Stimulated activated CD4-positive, alpha-beta T cell treated with anti-CD3 and anti-CD28 coated beads, Interleukin-12 subunit alpha, Interleukin-12 subunit beta, amount 100 ng/mL, for 24 hours (primary cell): ENCODE measurements around the gene TOR4A.
"Not testable (repeated sequence)": the region's sequence is repeated elsewhere in the genome, so short reads cannot be mapped to it uniquely, and the experiment has no call there.

ENCODE experiments used
- DNase-seq, 2 experiments: peaks; one replicate each; pipeline ENCODE4 v3.0.0-alpha.2; 2020; ENCODE audit warnings: low read depth in 2 of 2

The TOR4A gene

DNA sequence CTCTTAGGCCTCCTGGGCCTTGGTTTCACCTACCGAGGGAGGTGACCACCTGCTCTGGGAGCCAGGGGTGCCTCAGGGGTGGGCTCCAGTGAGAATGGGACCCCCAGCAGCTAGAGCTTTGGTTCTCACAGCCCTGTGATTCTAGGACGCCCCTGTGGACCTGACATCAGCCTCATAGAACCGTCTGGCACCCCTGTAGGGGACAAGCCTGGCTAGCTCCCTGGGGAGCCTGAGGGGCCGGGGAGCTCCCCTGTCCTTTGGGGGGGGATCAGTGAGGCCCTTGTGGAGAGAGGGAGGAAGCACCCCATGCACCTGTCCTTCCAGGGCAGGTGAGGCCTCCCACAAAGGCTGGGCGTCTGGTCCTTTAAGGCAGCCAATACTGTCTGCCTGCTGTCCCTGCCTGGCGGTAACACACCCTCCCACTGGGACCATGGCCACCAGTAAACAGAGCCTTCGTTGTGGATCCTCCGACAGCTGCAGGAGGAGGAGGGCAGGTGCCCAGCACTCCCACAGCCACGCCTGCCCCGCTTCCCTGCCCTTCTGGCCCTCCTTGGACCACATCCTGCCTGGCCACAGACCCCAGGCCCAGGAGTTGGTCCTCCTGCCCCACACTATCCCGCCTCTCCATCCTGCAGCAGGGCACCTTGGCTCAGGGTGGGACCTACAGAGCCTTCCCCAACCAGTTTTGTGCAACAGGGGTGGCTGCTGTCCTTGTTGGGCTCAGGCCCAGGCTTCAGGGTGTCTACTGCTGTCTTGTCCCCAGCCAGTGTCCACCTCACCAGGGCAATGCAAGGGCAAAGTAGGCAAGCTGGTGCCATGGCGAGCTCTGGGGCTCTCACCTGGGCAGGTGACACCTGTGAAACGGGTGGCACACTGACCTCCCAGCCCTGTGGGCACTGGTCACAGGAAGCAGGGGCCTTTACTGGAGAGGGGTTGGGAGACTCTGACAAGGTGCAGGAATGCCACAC, 39.5 kb upstream of the TOR4A start:
- no peak for DNase-seq

DNA sequence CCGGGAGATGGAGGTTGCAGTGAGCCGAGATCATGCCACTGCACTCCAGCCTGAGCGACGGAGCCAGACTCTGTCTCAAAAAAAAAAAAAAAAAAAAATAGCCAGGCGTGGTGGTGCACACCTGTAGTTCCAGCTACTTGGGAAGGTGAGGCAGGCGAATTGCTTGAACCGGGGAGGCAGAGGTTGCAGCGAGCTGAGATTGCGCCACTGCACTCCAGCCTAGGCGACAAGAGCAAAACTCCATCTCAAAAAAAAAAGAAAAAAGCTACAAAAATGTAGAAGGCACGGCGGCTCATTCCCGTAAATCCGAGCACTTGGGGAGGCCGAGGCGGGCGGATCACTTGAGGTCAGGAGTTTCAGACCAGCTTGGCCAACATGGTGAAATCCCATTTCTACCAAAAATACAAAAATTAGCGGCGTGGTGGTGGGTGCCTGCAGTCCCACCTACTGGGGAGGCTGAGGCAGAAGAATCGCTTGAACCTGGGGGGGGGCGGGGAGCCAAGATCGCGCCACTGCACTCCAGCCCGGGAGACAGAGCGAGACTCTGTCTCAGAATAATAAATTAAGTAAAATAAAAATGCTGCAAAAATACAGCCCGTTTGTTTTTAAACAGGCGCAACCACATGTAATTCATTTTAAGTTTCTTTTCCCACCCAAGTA, 37.9 kb upstream of the TOR4A start:
- not testable (repeated sequence) for DNase-seq

DNA sequence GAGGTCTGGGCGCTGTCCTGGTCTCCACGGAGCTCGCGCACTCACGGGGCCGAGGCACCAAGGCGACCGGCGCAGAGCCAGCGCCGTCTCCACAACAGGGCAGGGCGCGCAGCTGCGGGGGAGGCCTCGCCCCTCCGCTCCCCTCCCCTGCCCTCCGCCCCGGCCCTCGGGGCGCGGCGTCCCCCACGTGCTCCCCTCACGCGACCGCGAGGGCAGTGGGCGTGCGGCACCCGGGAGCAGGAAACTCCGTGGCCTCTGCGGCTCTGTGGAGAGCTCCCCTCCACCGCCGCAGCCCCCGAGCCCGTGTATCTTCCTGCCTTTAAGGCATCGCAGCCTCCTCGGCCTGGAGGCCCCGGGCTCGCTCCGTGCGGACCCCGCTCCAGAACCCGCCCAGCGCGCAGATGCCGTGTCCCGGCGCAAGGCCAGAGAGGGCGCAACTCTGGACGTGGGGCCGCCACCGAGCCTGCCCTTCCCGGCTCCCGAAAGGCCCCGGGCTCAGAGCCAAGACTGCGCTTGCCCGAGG, 37.1 kb upstream of the TOR4A start:
- DNase-seq = peak in 1 of 2 experiments; percentile 58

DNA sequence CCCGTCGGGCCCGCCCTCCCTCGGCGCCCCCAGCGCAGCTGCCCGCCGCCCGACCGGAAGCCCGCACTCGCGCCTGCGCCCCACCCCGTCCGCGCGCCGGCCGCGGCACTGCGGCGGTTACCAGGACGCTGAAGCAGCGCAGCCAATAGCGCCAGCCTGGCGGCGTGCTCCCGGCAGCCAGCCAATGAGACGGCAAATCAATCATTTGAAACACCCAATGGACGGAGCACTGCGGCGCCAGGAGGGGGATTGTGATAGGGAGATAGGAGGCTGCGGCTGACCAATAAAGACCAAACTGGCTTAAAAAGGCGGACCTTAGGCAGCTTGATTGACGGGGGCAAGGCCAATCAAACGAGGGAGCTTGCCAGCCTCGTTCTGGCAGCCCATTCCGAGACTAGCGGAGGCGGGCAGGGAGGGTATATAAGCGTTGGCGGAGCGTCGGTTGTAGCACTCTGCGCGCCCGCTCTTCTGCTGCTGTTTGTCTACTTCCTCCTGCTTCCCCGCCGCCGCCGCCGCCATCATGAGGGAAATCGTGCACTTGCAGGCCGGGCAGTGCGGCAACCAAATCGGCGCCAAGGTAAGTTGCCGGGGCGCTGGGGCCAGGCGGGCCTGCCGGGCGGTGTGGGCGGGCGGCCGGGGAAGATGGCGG, 36.6 kb upstream of the TOR4A start, which contains the start of gene TUBB4B:
Gene TUBB4B (plus strand): TSS at position 447 of the 649 bp plus-strand sequence. CDS start 74 bp downstream, at position 521.
- DNase-seq = peak; percentile 93 to 96

DNA sequence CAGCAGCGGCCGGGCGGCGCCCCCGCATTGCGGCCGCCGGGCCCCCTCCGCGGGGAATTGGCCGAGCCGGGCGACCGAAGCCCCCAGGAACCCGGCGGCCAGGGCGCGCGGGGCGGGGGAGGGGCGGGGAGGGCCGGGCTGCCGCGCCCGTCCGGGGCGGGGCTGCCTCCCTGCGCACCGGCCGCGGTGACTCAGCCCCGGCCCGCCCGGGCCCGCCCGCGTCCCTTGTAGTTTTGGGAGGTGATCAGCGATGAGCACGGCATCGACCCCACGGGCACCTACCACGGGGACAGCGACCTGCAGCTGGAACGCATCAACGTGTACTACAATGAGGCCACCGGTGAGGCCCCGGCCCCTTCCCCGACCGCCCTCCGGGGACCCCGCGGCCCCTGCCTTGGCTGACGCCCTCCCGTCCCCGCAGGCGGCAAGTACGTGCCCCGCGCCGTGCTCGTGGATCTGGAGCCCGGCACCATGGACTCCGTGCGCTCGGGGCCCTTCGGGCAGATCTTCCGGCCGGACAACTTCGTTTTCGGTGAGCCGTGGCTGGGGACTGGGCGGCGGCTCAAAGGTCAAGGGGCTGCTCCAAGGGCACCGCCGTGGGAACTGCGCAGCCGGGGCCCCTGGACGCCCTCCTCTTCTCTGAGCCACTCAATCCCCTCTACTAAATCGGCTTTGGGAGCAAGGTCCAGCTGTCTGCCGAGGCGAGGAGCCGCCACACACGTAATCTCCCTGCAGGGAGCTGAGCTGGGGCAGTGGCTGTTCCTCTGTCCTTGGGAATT, 35.8 kb upstream of the TOR4A start:
- peak; percentile 32 to 41 for DNase-seq

DNA sequence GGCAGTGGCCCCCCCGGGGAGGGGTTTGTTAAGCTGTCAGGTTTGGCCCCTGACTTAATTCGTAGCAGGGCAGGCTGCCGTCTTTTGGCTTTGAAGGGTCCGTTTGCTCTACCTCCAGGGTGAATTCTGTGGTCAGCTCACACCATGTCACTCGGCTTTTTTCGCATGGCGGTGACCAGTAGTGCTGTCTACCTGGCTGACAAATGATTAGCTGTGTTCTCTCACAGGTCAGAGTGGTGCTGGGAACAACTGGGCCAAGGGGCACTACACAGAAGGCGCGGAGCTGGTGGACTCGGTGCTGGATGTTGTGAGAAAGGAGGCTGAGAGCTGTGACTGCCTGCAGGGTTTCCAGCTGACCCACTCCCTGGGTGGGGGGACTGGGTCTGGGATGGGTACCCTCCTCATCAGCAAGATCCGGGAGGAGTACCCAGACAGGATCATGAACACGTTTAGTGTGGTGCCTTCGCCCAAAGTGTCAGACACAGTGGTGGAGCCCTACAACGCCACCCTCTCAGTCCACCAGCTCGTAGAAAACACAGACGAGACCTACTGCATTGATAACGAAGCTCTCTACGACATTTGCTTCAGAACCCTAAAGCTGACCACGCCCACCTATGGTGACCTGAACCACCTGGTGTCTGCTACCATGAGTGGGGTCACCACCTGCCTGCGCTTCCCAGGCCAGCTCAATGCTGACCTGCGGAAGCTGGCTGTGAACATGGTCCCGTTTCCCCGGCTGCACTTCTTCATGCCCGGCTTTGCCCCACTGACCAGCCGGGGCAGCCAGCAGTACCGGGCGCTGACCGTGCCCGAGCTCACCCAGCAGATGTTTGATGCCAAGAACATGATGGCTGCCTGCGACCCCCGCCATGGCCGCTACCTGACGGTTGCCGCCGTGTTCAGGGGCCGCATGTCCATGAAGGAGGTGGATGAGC, 35.0 kb upstream of the TOR4A start:
- no peak for DNase-seq

DNA sequence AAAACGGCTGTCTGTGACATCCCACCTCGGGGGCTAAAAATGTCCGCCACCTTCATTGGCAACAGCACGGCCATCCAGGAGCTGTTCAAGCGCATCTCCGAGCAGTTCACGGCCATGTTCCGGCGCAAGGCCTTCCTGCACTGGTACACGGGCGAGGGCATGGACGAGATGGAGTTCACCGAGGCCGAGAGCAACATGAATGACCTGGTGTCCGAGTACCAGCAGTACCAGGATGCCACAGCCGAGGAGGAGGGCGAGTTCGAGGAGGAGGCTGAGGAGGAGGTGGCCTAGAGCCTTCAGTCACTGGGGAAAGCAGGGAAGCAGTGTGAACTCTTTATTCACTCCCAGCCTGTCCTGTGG, 34.3 kb upstream of the TOR4A start:
- DNase-seq = not testable (repeated sequence)

DNA sequence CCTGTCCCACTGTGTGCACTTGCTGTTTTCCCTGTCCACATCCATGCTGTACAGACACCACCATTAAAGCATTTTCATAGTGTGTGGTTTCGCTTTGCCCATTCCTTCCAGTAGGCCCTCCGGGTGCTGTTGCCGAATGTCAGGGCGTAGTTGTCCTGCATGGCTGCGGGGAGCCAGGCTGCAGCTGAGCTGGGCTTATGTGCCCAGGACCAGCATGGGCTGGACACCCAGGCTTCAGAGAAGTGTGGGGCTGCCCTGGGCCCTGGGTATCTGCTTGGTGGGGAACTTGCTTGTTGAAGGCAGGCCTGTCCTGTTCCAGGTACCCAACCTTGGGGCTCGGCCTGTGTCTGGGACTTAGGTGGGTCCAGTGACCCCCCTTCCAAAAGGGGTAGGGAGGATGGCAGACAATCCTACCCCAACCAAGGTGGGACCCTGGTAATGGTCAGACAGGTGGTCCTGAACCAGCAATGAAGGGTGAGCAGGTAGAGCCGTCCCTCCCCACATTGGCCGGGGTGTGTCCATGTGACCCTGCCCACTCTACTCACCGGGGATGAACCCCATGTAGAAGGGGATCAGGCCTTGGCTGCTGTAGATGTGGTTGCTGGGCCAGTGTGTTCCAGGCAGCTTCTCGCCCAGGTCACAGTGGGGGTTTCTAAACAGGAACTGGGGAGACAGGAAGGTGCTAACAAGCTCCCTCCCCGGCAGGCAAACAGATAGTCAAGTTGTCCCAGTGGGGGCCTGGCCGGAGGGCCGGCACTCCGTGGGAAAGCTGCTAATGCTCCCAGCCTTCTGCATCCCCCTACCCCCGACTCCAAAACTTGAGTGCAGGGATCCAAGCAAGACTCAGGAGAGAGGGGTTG, 33.7 kb upstream of the TOR4A start:
- no peak for DNase-seq

DNA sequence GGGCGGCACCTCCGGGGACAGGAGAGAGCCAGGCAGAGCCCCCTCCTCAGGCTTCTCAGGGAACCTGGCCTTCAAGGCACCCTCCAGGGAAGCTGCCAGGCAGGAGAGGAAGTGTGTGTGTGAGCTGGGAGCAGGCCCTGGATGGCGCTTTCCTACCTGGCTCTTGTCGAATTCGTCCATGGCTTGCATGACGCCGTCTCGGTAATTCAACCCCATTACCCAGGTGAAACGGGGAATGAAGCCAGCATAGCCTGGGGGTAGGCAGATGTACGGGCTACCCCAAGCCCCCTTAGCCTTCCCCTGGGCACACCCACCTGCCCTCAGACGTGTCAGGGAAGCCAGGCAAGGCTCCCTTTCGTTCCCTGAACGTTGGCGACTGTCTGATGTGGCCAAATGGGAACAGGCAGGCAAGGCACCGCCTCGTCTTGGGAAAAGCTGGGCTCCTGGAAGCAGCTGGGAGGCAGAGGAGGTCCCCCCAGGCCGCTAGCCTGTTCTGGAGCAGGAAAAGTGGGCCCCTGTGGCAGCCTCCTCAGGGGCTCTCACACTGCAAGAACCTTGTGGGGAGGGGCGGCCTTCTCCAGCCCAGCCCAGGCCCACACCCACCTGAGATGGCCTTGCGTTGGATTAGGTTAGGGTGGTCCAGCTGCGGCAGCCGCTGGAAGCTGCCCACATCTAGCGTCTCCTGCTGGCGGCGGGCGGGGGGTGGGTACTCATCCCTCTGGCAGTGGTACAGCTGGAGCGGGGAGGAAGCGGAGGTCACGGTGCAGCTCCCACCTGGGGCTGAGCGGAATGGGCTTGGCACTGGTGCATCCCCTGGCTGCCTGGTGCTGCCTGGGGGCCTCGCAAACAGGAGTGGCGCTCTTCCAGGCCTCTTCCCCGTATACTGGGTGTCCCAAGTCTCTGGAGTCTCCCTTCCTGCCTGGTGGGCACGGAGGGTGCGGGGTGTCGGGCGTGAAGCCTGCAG, 32.8 kb upstream of the TOR4A start:
- DNase-seq = no peak

DNA sequence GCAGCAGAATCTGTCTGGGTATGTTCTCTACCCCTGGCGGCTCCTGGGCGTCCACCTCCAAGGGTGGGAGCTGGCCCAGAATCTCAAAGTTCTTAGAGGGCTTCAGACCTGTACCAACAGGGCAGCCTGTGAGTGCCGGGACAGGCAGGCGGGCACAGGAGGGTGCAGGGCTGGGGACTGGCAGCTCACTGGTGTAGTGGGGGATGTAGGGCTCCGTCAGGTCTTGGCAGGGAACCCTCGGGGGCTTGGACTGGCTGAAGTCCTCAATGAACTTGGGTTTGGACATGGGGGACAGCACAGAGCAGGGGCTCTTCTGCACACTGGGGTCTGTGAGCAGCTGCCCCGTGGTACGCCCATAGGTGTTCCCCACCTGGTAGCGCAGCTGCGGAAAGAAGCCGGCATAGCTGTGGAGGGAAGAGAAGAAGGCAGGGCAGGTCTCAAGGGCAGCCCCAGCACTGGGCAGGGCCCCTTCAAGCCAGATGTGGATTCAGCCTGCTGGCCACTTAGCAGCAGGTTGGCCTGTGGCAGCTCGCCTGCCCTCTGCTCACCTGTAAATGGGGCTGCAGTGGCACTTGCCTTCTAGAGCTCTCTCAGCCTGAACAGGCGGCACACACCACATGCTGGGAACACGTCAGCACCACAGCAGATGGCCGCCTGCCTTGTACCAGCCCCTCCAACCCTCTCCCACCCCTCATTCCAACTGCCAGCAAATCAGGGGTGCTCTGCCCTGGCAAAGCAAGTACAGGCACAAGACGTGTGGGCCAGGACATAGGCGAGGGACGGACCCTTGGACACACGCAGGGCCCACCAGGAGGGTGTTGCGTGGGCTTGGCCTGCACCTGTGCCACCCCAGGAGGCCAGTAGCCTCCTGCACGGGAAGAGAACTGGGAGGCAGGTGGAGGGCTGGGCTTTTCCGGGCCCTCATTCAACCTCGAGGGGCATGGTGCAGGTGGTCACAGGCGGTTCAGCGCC, 31.8 kb upstream of the TOR4A start:
- no peak for DNase-seq

DNA sequence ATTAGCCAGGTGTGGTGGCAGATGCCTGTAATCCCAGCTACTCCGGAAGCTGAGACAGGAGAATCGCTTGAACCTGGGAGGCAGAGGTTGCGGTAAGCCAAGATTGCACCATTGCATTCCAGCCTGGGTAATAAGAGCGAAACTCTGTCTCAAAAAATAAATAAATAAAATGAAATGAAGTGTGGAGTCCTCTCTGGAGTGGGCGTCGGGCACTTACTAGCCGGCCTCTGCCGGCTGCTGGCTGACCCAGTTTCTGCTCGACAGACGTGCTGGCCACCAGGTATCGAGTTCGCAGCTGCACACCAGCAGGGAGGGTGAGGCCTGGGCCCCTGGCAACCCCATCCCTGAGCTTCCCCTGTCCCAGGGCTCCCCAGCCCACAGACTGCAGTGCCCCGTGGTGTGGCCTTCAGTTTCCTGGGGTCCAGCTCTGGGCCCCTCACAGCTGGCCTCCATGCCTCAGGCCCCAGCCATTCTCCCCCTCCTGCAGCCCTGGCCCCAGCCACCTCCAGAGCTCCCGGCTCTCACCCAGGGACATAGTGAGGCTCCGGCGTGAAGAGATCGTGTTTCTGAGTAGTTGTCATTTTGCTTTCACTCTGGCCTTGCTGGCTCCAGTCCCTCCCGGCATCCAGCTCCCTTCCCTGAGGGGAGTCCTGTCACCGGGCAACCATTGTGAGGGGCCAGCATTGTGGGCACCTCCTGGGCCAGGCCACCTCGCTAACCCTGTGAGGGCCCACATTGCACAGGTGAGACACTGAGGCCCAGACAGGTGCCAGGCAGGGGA, 30.2 kb upstream of the TOR4A start:
- DNase-seq = no peak

DNA sequence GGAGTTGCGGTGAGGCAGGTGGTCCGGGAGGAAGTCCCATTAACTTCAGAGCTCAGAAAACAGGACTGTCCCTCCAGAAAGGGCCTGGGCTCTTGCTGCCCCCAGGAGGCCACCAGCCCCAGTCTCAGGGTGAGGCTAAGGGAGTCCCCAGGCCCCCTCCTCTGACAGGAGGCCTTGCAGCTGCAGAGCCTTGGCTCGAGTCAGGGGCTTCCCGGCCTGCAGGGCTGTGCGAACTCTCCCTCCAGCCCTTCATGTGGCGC, 29.7 kb upstream of the TOR4A start:
- no peak for DNase-seq

DNA sequence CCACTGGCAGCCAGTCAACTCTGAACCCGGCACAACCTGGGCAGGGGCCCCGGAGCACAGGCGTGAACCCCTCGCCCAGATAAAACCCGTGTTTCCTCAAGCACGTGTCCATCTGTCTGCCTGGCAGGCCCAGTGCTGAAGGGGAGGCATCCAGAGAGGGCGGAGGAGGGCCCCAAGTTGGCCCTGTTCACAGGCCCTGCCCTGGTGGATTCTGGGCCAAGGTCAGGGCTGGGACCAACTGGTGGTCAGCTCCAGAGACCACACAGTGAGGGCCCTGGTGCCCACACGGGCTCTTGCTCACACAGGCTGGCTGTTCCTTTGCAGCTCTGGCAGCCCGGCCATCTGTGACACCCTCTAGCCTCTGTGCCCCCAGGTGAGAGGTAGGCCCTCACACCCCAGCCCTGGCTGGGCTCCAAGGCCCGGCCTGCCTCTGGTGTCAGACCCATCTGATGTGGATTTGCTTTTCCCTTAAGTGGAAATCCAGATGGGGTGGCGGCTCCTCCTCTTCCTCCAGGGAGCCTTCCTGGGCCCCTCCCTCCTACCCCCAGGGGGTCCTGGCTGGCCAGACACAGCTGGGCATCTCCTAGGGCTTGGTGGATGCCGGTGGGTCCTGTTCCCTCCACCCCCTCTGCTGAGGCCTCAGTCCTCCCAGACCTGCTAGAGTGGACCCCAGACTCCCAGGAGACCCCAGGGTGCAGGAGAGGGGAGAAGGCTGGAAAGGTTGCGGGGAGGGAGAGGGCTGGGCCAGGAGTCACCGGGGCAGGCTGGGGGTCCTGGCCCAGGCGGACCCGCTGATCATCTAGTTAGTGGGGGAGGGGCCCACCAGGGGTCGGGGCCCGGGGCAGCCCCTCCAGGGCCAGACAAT, 27.0 kb upstream of the TOR4A start:
- no peak for DNase-seq

DNA sequence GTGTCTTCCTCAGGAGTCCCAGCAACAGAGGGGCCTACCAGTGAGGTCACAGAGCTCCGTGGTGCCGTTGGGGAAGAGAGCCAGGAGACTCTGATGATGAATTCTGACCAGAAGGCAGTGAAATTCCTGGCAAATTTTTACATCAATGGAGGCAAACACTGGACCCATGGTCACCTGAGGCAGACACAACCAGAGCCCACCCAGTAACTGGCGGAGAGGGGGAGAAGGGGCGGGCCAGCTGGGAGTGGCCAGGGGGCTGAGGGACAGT, 26.4 kb upstream of the TOR4A start, which contains the start of gene STPG3:
Gene STPG3 (plus strand): TSS at position 93 of the 268 bp plus-strand sequence. CDS start 1 bp downstream, at position 94.
- no peak for DNase-seq

DNA sequence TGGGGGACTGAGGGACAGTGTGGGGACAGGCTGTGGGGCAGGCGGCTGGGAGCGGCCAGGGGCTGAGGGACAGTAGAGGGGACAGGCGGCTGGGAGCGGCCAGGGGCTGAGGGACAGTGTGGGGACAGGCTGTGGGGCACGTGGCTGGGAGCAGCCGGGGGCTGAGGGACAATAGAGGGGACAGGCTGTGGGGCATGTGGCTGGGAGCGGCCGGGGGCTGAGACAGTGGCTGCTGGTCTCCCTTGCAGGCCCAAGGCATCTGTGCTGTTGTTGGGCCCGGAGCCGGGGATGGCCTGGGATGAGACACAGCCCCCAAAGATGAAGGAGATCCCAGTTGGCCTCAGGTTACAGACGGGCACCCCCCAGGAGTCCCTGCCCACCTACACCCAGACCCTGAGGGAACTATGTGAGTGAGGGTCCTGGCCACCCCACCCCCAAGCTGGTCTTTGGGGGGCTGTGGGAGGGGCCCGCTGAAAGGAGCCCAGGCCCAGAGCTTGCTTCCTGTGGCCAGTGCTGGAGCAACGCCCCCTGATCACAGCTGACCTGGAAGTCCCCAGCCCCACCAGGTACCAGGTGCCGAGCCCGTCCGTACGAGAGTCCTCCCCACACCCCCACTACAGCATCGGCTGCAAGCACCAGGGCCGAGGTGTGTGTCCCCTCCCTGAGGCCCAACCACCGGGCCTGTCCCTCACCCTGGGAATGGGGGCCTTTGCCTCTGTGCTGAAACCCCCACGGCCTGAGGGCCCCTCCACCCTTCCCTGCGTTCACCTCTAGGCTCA, 25.8 kb upstream of the TOR4A start:
- no peak for DNase-seq
